ENCODE results near the gene EVL. TPM values are rescaled to one million over a fixed set of nuclear protein-coding genes. Genes with fewer than 3 reads are reported as not detected.
A peak's percentile ranks its signal among the peaks of the same experiment; 100 is the strongest.

The EVL gene
- total and polyA plus RNA-seq, 2 donors from 2014 or later = 54.8 to 84.1 TPM

- Histone ChIP-seq H3K9ac (ENCODE audit: low read length in 3 of 3) (no peak overlapping the region), H3K36me3 (ENCODE audit: control insufficient read depth in 2 of 3, insufficient read depth in 3 of 3, low read length in 3 of 3) (no peaks in the 10 kb centered on the region), H3K27ac (ENCODE audit: low read depth in 2 of 2, low read length in 2 of 2) (no peak overlapping the region), H3K9me3 (ENCODE audit: control insufficient read depth in 2 of 3, insufficient read depth in 1 of 3, low read length in 3 of 3) (no peaks in the 10 kb centered on the region), H3K4me1 (ENCODE audit: control insufficient read depth in 2 of 3, insufficient read depth in 2 of 3, low read depth in 1 of 3, low read length in 3 of 3) (peaks cover 0 to 6% (median 0%) of the 10 kb centered on the region in 3 donors), H3K27me3 (ENCODE audit: control insufficient read depth, insufficient read depth, low read length) (no peaks in the 10 kb centered on the region), H3K4me3 (ENCODE audit: low read length in 3 of 3) (no peak overlapping the region)
- FAIRE-seq (no peak), DNase-seq (peak in 2 of 5 donors; percentile 39 to 60)
- TF ChIP-seq CTCF (IDR thresholded peaks at IDR 0.05; ENCODE audit: borderline replicate concordance, extremely low read depth, insufficient read depth) = no peak
- intact Hi-C loops (cut with DNase I) = no loop called here
Measured at GRCh38 chr14:100049220-100049619, 16.0 kb upstream of the EVL start.

GRCh38 chr14:100051103-100051502 is 14.1 kb upstream of the EVL start:
- Histone ChIP-seq H3K27ac (ENCODE audit: low read depth in 2 of 2, low read length in 2 of 2) (no peak overlapping the region), H3K27me3 (ENCODE audit: control insufficient read depth, insufficient read depth, low read length) (no peaks in the 10 kb centered on the region), H3K4me3 (ENCODE audit: low read length in 3 of 3) (no peak overlapping the region), H3K9me3 (ENCODE audit: control insufficient read depth in 2 of 3, insufficient read depth in 1 of 3, low read length in 3 of 3) (no peaks in the 10 kb centered on the region), H3K4me1 (ENCODE audit: control insufficient read depth in 2 of 3, insufficient read depth in 2 of 3, low read depth in 1 of 3, low read length in 3 of 3) (peaks cover 0 to 6% (median 0%) of the 10 kb centered on the region in 3 donors), H3K36me3 (ENCODE audit: control insufficient read depth in 2 of 3, insufficient read depth in 3 of 3, low read length in 3 of 3) (no peaks in the 10 kb centered on the region), H3K9ac (ENCODE audit: low read length in 3 of 3) (no peak overlapping the region)
- FAIRE-seq (no peak), DNase-seq (no peak)
- TF ChIP-seq CTCF (IDR thresholded peaks at IDR 0.05; ENCODE audit: borderline replicate concordance, extremely low read depth, insufficient read depth) = no peak
- intact Hi-C loops (cut with DNase I) = no loop called here

GRCh38 chr14:100051543-100051942 is 13.7 kb upstream of the EVL start:
- Histone ChIP-seq H3K9me3 (ENCODE audit: control insufficient read depth in 2 of 3, insufficient read depth in 1 of 3, low read length in 3 of 3) (no peaks in the 10 kb centered on the region), H3K27ac (ENCODE audit: low read depth in 2 of 2, low read length in 2 of 2) (no peak overlapping the region), H3K4me1 (ENCODE audit: control insufficient read depth in 2 of 3, insufficient read depth in 2 of 3, low read depth in 1 of 3, low read length in 3 of 3) (peaks cover 0 to 6% (median 0%) of the 10 kb centered on the region in 3 donors), H3K4me3 (ENCODE audit: low read length in 3 of 3) (no peak overlapping the region), H3K27me3 (ENCODE audit: control insufficient read depth, insufficient read depth, low read length) (no peaks in the 10 kb centered on the region), H3K36me3 (ENCODE audit: control insufficient read depth in 2 of 3, insufficient read depth in 3 of 3, low read length in 3 of 3) (no peaks in the 10 kb centered on the region), H3K9ac (ENCODE audit: low read length in 3 of 3) (no peak overlapping the region)
- DNase-seq (no peak), FAIRE-seq (no peak)
- TF ChIP-seq CTCF (IDR thresholded peaks at IDR 0.05; ENCODE audit: borderline replicate concordance, extremely low read depth, insufficient read depth) = no peak
- intact Hi-C loops (cut with DNase I) = no loop called here

- no peaks in the 10 kb centered on the region for H3K9me3 ChIP-seq (ENCODE audit: control insufficient read depth in 2 of 3, insufficient read depth in 1 of 3, low read length in 3 of 3)
- H3K4me1 ChIP-seq (ENCODE audit: control insufficient read depth in 2 of 3, insufficient read depth in 2 of 3, low read depth in 1 of 3, low read length in 3 of 3) = peaks cover 0 to 6% (median 0%) of the 10 kb centered on the region in 3 donors
- TF ChIP-seq CTCF (IDR thresholded peaks at IDR 0.05; ENCODE audit: borderline replicate concordance, extremely low read depth, insufficient read depth) = no peak
- no peak overlapping the region for H3K4me3 ChIP-seq (ENCODE audit: low read length in 3 of 3)
- FAIRE-seq (no peak), DNase-seq (no peak)
- no peaks in the 10 kb centered on the region for H3K36me3 ChIP-seq (ENCODE audit: control insufficient read depth in 2 of 3, insufficient read depth in 3 of 3, low read length in 3 of 3)
- intact Hi-C loops (cut with DNase I) = no loop called here
- H3K27ac ChIP-seq (ENCODE audit: low read depth in 2 of 2, low read length in 2 of 2) = no peak overlapping the region
- H3K27me3 ChIP-seq (ENCODE audit: control insufficient read depth, insufficient read depth, low read length) = no peaks in the 10 kb centered on the region
- H3K9ac ChIP-seq (ENCODE audit: low read length in 3 of 3) = no peak overlapping the region
Measured at GRCh38 chr14:100052819-100053218, 12.4 kb upstream of the EVL start.
